ENCODE results near the gene TRIM7. TPM values are rescaled to one million over a fixed set of nuclear protein-coding genes. Genes with fewer than 3 reads are reported as not detected.
A peak's percentile ranks its signal among the peaks of the same experiment; 100 is the strongest.
"Not testable (repeated sequence)": the region's sequence is repeated elsewhere in the genome, so short reads cannot be mapped to it uniquely, and the experiment has no call there.

The TRIM7 gene
- total and polyA plus RNA-seq, 2 donors (not counting 1 experiment from before 2014, with no cell fraction given) = 1.7 to 7.4 TPM

DNA sequence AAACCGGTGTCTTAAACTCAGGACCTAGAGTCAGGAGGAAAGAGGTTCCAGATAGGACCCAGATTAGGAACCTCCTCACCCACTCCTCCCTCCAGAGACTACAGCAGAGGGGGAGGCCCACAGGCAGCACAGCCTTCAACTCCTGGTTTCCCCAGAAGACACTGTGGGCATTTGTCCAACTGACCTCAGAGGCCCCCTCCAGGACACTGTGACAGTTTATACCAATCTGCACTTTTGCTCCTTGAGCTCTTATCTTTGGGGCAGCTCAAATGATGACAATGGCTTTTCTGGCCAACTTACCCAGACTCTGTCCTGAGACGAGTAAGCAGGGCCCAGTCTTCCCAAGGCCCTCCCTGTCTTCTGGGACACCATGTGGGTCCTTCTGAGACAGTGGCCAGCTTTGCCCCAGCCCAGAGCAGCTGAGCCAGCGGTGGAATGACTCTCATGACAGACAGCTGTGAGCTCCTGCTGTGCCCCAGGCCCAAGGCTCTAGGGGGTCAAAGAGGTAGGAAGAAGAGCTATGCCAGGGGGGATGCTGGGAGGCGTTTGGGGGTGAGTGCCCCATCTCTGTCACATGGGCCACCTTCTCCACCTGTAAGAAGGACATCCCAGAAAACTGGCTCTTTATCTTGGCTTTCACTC lies 43.3 kb downstream of the TRIM7 start:
- no peaks in the 10 kb centered on the region for H3K79me2 ChIP-seq (ENCODE audit: control insufficient read depth, insufficient read depth, low read length)
- H3K4me1 ChIP-seq (ENCODE audit: control insufficient read depth in 2 of 2, insufficient read depth in 2 of 2, low read length in 2 of 2) = peaks cover 18 to 32% of the 10 kb centered on the region in 2 donors
- peaks cover 0 to 36% (median under 1%) of the 10 kb centered on the region in 3 donors for H3K9me3 ChIP-seq (ENCODE audit: control extremely low read depth in 1 of 3, control insufficient read depth in 2 of 3, insufficient read depth in 1 of 3, low read length in 2 of 3)
- TF ChIP-seq, protein P1, sequence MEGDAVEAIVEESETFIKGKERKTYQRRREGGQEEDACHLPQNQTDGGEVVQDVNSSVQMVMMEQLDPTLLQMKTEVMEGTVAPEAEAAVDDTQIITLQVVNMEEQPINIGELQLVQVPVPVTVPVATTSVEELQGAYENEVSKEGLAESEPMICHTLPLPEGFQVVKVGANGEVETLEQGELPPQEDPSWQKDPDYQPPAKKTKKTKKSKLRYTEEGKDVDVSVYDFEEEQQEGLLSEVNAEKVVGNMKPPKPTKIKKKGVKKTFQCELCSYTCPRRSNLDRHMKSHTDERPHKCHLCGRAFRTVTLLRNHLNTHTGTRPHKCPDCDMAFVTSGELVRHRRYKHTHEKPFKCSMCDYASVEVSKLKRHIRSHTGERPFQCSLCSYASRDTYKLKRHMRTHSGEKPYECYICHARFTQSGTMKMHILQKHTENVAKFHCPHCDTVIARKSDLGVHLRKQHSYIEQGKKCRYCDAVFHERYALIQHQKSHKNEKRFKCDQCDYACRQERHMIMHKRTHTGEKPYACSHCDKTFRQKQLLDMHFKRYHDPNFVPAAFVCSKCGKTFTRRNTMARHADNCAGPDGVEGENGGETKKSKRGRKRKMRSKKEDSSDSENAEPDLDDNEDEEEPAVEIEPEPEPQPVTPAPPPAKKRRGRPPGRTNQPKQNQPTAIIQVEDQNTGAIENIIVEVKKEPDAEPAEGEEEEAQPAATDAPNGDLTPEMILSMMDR (IDR thresholded peaks at IDR 0.05) = no peak
- TF ChIP-seq EZH2 (IDR thresholded peaks at IDR 0.05; ENCODE audit: borderline replicate concordance, insufficient read depth, low read depth, low read length, poor library complexity, severe bottlenecking) = no peak
- POLR2A ChIA-PET = no interaction called here
- H4K20me1 ChIP-seq (ENCODE audit: control insufficient read depth, insufficient read depth, low read length, poor library complexity, severe bottlenecking) = no peaks in the 10 kb centered on the region
- Mint-ChIP-seq H3K27ac (peak overlapping the region; percentile 82), H3K27me3 (peaks cover 14% of the 10 kb centered on the region), H3K4me1 (peaks cover 33% of the 10 kb centered on the region), H3K4me3 (peak overlapping the region; percentile 71), H3K9me3 (ENCODE audit: insufficient read depth) (no peaks in the 10 kb centered on the region)
- H2AFZ ChIP-seq (ENCODE audit: insufficient read depth, low read depth, low read length, poor library complexity, severe bottlenecking) = no peak overlapping the region
- H3K9ac ChIP-seq (ENCODE audit: low read length) = peak overlapping the region; percentile 40
- H3K27me3 ChIP-seq (replicated peaks in 1 of 4; ENCODE audit: control extremely low read depth in 1 of 4, control insufficient read depth in 3 of 4, insufficient read depth in 4 of 4, low read length in 3 of 4) = peaks cover 0 to 42% (median 7%) of the 10 kb centered on the region in 4 experiments
- DNase-seq = peak; percentile 24
- H3K27ac ChIP-seq (ENCODE audit: low read length in 2 of 2) = peak overlapping the region in 1 of 2 donors; percentile 60
- peak overlapping the region in 3 of 5 experiments; percentile 15 to 44 (median 30) for H3K4me3 ChIP-seq (ENCODE audit: control extremely low read depth in 1 of 5, extremely low read depth in 1 of 5, insufficient read depth in 1 of 5, low read depth in 2 of 5, low read length in 4 of 5)
- ATAC-seq (ENCODE audit: low read depth) = no peak
- H3K4me2 ChIP-seq (replicated peaks; ENCODE audit: low read depth, low read length, poor library complexity, severe bottlenecking) = peak overlapping the region; percentile 70
- CTCF ChIA-PET = interaction anchor here (0.9 to 2.5 kb wide), 3 partner anchors 11 to 46 kb away, joined by 3 to 9 read pairs (median 3); no protein-coding TSS in a partner anchor
- H3K36me3 ChIP-seq (replicated peaks in 1 of 2; ENCODE audit: control extremely low read depth in 1 of 2, control insufficient read depth in 1 of 2, extremely low read depth in 1 of 2, insufficient read depth in 2 of 2, low read length in 1 of 2) = no peaks in the 10 kb centered on the region
- intact Hi-C loops (cut with micrococcal nuclease) = loop anchor here (5.0 to 10.0 kb wide), 3 partner anchors 53 to 359 kb away; partner anchors contain the start of genes MGAT1 and TRIM52
- 91% methylated on average over 2 of the region's 4 CpGs for WGBS (ENCODE audit: insufficient coverage)

DNA sequence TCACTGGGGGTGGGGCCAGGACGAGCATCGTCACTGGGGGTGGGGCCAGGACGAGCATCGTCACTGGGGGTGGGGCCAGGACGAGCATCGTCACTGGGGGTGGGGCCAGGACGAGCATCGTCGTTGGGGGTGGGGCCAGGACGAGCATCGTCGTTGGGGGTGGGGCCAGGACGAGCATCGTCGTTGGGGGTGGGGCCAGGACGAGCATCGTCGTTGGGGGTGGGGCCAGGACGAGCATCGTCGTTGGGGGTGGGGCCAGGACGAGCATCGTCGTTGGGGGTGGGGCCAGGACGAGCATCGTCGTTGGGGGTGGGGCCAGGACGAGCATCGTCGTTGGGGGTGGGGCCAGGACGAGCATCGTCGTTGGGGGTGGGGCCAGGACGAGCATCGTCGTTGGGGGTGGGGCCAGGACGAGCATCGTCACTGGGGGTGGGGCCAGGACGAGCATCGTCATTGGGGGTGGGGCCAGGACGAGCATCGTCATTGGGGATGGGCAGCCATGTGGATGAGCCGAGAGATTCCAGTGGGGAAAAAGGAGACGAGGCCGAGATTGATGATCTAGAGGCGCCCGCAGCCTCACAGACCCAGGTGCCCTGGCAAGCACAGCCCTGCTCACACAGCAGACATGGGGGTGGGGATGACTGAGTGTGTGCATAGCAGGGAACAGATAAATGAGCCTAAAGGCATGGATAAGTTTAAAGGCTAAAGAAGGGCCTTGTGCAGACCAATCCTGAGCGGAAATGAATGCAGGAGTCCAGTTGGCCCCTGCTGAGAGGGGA lies 44.1 kb downstream of the TRIM7 start:
- intact Hi-C loops (cut with micrococcal nuclease) = loop anchor here (5.0 to 10.0 kb wide), 3 partner anchors 54 to 359 kb away; partner anchors contain the start of genes MGAT1 and TRIM52
- 31% methylated on average over 14 of the region's 48 CpGs for WGBS (ENCODE audit: insufficient coverage)
- peak overlapping the region; percentile 40 for H3K9ac ChIP-seq (ENCODE audit: low read length)

More for the DNA sequence above, 44.1 kb downstream of the TRIM7 start:
- not testable (repeated sequence) for H2AFZ ChIP-seq (ENCODE audit: insufficient read depth, low read depth, low read length, poor library complexity, severe bottlenecking); H4K20me1 ChIP-seq (ENCODE audit: control insufficient read depth, insufficient read depth, low read length, poor library complexity, severe bottlenecking); H3K79me2 ChIP-seq (ENCODE audit: control insufficient read depth, insufficient read depth, low read length); H3K9me3 Mint-ChIP-seq (ENCODE audit: insufficient read depth); H3K36me3 ChIP-seq (replicated peaks in 1 of 2; ENCODE audit: control extremely low read depth in 1 of 2, control insufficient read depth in 1 of 2, extremely low read depth in 1 of 2, insufficient read depth in 2 of 2, low read length in 1 of 2)
- Histone ChIP-seq H3K9me3 (ENCODE audit: control extremely low read depth in 1 of 3, control insufficient read depth in 2 of 3, insufficient read depth in 1 of 3, low read length in 2 of 3) (peaks cover 0 to 30% (median 0%) of the 10 kb centered on the region in 3 donors), H3K4me1 (ENCODE audit: control insufficient read depth in 2 of 2, insufficient read depth in 2 of 2, low read length in 2 of 2) (peaks cover 17 to 32% of the 10 kb centered on the region in 2 donors), H3K27ac (ENCODE audit: low read length in 2 of 2) (peak overlapping the region in 1 of 2 donors; percentile 60), H3K4me3 (ENCODE audit: control extremely low read depth in 1 of 5, extremely low read depth in 1 of 5, insufficient read depth in 1 of 5, low read depth in 2 of 5, low read length in 4 of 5) (peak overlapping the region in 3 of 5 experiments; percentile 15 to 44 (median 30)), H3K4me2 (replicated peaks; ENCODE audit: low read depth, low read length, poor library complexity, severe bottlenecking) (peak overlapping the region; percentile 70), H3K27me3 (replicated peaks in 1 of 4; ENCODE audit: control extremely low read depth in 1 of 4, control insufficient read depth in 3 of 4, insufficient read depth in 4 of 4, low read length in 3 of 4) (peaks cover 0 to 42% (median 6%) of the 10 kb centered on the region in 4 experiments)
- CTCF ChIA-PET = interaction anchor here (0.9 to 1.3 kb wide), 6 partner anchors 24 to 194 kb away, joined by 3 to 6 read pairs (median 3); no protein-coding TSS in a partner anchor
- H3K27ac Mint-ChIP-seq = peak overlapping the region; percentile 82
- ATAC-seq (ENCODE audit: low read depth) (peak; percentile 26), DNase-seq (peak; percentile 72)
- H3K27me3 Mint-ChIP-seq = peaks cover 14% of the 10 kb centered on the region
- POLR2A ChIA-PET = interaction anchor here (1.1 kb wide), 1 partner anchor 31 kb away, joined by 3 read pairs; no protein-coding TSS in a partner anchor
- peaks cover 29% of the 10 kb centered on the region for H3K4me1 Mint-ChIP-seq
- peak overlapping the region; percentile 71 for H3K4me3 Mint-ChIP-seq
